ENCODE results near the gene TMC1. TPM values are rescaled to one million over a fixed set of nuclear protein-coding genes. Genes with fewer than 3 reads are reported as not detected.

Gene TMC1
- total RNA-seq, 1 donor from 2014 or later, result not detected

- Mint-ChIP-seq H3K27me3 (peaks cover 6% of the 10 kb centered on the region), H3K4me3 (no peak overlapping the region), H3K9me3 (no peaks in the 10 kb centered on the region), H3K27ac (no peak overlapping the region), H3K4me1 (no peaks in the 10 kb centered on the region), H3K36me3 (ENCODE audit: low read depth) (no peaks in the 10 kb centered on the region)
- intact Hi-C loops (cut with micrococcal nuclease), result no loop called here
- no peak for DNase-seq
These were observed 43.3 kb downstream of the TMC1 start for GRCh38 chr9:72564479-72565281.

- Mint-ChIP-seq H3K4me3 (no peak overlapping the region), H3K4me1 (no peaks in the 10 kb centered on the region), H3K27ac (no peak overlapping the region), H3K36me3 (ENCODE audit: low read depth) (no peaks in the 10 kb centered on the region), H3K9me3 (no peaks in the 10 kb centered on the region), H3K27me3 (peaks cover 7% of the 10 kb centered on the region)
- DNase-seq, result no peak
- intact Hi-C loops (cut with micrococcal nuclease), result no loop called here
These were observed 44.1 kb downstream of the TMC1 start for GRCh38 chr9:72565535-72565934.

GRCh38 chr9:72574156-72574810 is 52.9 kb downstream of the TMC1 start:
- Mint-ChIP-seq H3K27ac (no peak overlapping the region), H3K27me3 (peaks cover 5% of the 10 kb centered on the region)

GRCh38 chr9:72575666-72576065 is 54.3 kb downstream of the TMC1 start:
- peaks cover 3% of the 10 kb centered on the region for H3K9me3 Mint-ChIP-seq
- intact Hi-C loops (cut with micrococcal nuclease), result no loop called here
- DNase-seq, result no peak
- peaks cover 23% of the 10 kb centered on the region for H3K4me1 Mint-ChIP-seq
- no peak overlapping the region for H3K27ac Mint-ChIP-seq
- H3K36me3 Mint-ChIP-seq (ENCODE audit: low read depth), result no peaks in the 10 kb centered on the region
- H3K27me3 Mint-ChIP-seq, result peaks cover 2% of the 10 kb centered on the region
- H3K4me3 Mint-ChIP-seq, result no peak overlapping the region

More at GRCh38 chr9:72574156-72574810, 52.9 kb downstream of the TMC1 start:
- intact Hi-C loops (cut with micrococcal nuclease), result no loop called here
- Mint-ChIP-seq H3K4me3 (no peak overlapping the region), H3K9me3 (peaks cover 3% of the 10 kb centered on the region), H3K4me1 (peaks cover 16% of the 10 kb centered on the region), H3K36me3 (ENCODE audit: low read depth) (no peaks in the 10 kb centered on the region)
- DNase-seq, result no peak

GRCh38 chr9:72576087-72576486 is 54.7 kb downstream of the TMC1 start:
- Mint-ChIP-seq H3K36me3 (ENCODE audit: low read depth) (no peaks in the 10 kb centered on the region), H3K27me3 (peaks cover 2% of the 10 kb centered on the region)

GRCh38 chr9:72577212-72577753 is 55.9 kb downstream of the TMC1 start:
- Mint-ChIP-seq H3K4me3 (no peak overlapping the region), H3K27me3 (peaks cover 2% of the 10 kb centered on the region), H3K9me3 (peaks cover 3% of the 10 kb centered on the region), H3K36me3 (ENCODE audit: low read depth) (no peaks in the 10 kb centered on the region), H3K4me1 (peaks cover 31% of the 10 kb centered on the region), H3K27ac (no peak overlapping the region)
- intact Hi-C loops (cut with micrococcal nuclease), result no loop called here
- DNase-seq, result no peak

More at GRCh38 chr9:72576087-72576486, 54.7 kb downstream of the TMC1 start:
- H3K4me1 Mint-ChIP-seq, result peaks cover 24% of the 10 kb centered on the region
- H3K9me3 Mint-ChIP-seq, result peaks cover 3% of the 10 kb centered on the region
- intact Hi-C loops (cut with micrococcal nuclease), result no loop called here
- no peak overlapping the region for H3K27ac Mint-ChIP-seq
- H3K4me3 Mint-ChIP-seq, result no peak overlapping the region
- DNase-seq, result no peak

GRCh38 chr9:72579190-72579589 is 57.8 kb downstream of the TMC1 start:
- intact Hi-C loops (cut with micrococcal nuclease), result no loop called here
- H3K36me3 Mint-ChIP-seq (ENCODE audit: low read depth), result no peaks in the 10 kb centered on the region

GRCh38 chr9:72579880-72580550 is 58.6 kb downstream of the TMC1 start:
- no peaks in the 10 kb centered on the region for H3K9me3 Mint-ChIP-seq
- H3K36me3 Mint-ChIP-seq (ENCODE audit: low read depth), result no peaks in the 10 kb centered on the region
- H3K4me3 Mint-ChIP-seq, result no peak overlapping the region
- intact Hi-C loops (cut with micrococcal nuclease), result loop anchor here (5.0 kb wide), 1 partner anchor 38 kb away; no protein-coding TSS in a partner anchor
- peaks cover 32% of the 10 kb centered on the region for H3K4me1 Mint-ChIP-seq
- no peaks in the 10 kb centered on the region for H3K27me3 Mint-ChIP-seq
- H3K27ac Mint-ChIP-seq, result peak overlapping the region; percentile 0
- DNase-seq, result no peak

More at GRCh38 chr9:72579190-72579589, 57.8 kb downstream of the TMC1 start:
- Mint-ChIP-seq H3K4me1 (peaks cover 37% of the 10 kb centered on the region), H3K4me3 (no peak overlapping the region), H3K27me3 (no peaks in the 10 kb centered on the region), H3K9me3 (no peaks in the 10 kb centered on the region), H3K27ac (no peak overlapping the region)
- DNase-seq, result no peak

GRCh38 chr9:72581694-72582093 is 60.3 kb downstream of the TMC1 start:
- Mint-ChIP-seq H3K27ac (no peak overlapping the region), H3K4me1 (peaks cover 36% of the 10 kb centered on the region), H3K9me3 (peaks cover 6% of the 10 kb centered on the region), H3K4me3 (no peak overlapping the region), H3K27me3 (no peaks in the 10 kb centered on the region), H3K36me3 (ENCODE audit: low read depth) (peaks cover under 1% of the 10 kb centered on the region)
- DNase-seq, result no peak
- intact Hi-C loops (cut with micrococcal nuclease), result loop anchor here (2.0 to 5.0 kb wide), 2 partner anchors 39 to 109 kb away; no protein-coding TSS in a partner anchor

- intact Hi-C loops (cut with micrococcal nuclease), result loop anchor here (2.0 to 5.0 kb wide), 2 partner anchors 41 to 111 kb away; no protein-coding TSS in a partner anchor
- H3K4me1 Mint-ChIP-seq, result peaks cover 36% of the 10 kb centered on the region
These were observed 62.0 kb downstream of the TMC1 start for GRCh38 chr9:72583370-72583769.

GRCh38 chr9:72586388-72587130 is 65.2 kb downstream of the TMC1 start:
- Mint-ChIP-seq H3K4me1 (peaks cover 47% of the 10 kb centered on the region), H3K27ac (peak overlapping the region; percentile 48), H3K27me3 (no peaks in the 10 kb centered on the region), H3K36me3 (ENCODE audit: low read depth) (peaks cover 2% of the 10 kb centered on the region), H3K4me3 (peak overlapping the region; percentile 3), H3K9me3 (peaks cover 6% of the 10 kb centered on the region)
- peak; percentile 69 for DNase-seq
- intact Hi-C loops (cut with micrococcal nuclease), result no loop called here

More at GRCh38 chr9:72583370-72583769, 62.0 kb downstream of the TMC1 start:
- Mint-ChIP-seq H3K27ac (no peak overlapping the region), H3K36me3 (ENCODE audit: low read depth) (peaks cover 2% of the 10 kb centered on the region), H3K27me3 (no peaks in the 10 kb centered on the region), H3K9me3 (peaks cover 6% of the 10 kb centered on the region), H3K4me3 (no peak overlapping the region)
- no peak for DNase-seq

- DNase-seq, result no peak
- Mint-ChIP-seq H3K4me1 (peaks cover 49% of the 10 kb centered on the region), H3K9me3 (peaks cover 6% of the 10 kb centered on the region), H3K27ac (peak overlapping the region; percentile 48), H3K27me3 (peaks cover 3% of the 10 kb centered on the region), H3K4me3 (no peak overlapping the region), H3K36me3 (ENCODE audit: low read depth) (peaks cover 2% of the 10 kb centered on the region)
- intact Hi-C loops (cut with micrococcal nuclease), result no loop called here
These were observed 66.9 kb downstream of the TMC1 start for GRCh38 chr9:72588336-72588735.
